Colonic mucosa (tissue), 4 donors: ENCODE measurements around the gene KIF21A. TPM values are rescaled to one million over a fixed set of nuclear protein-coding genes. Genes with fewer than 3 reads are reported as not detected.

ENCODE experiments used
- DNase-seq: peaks from one replicate; pipeline ENCODE4 v3.0.0-alpha.2; 2020
- H3K27ac ChIP-seq: fragments of 200-600 bp; one replicate; pipeline ENCODE4 v1.8.0; 2021
- H3K27me3 ChIP-seq: fragments of 200-600 bp; one replicate; pipeline ENCODE4 v1.8.0; 2021
- H3K36me3 ChIP-seq: fragments of 200-600 bp; one replicate; pipeline ENCODE4 v1.8.0; 2021
- H3K4me1 ChIP-seq: fragments of 200-600 bp; one replicate; pipeline ENCODE4 v1.8.0; 2021; ENCODE audit warnings: mild to moderate bottlenecking
- H3K4me3 ChIP-seq: fragments of 200-600 bp; one replicate; pipeline ENCODE4 v1.8.0; 2021
- H3K9ac ChIP-seq, 2 donors: one replicate each; pipeline ENCODE4 v1.7.0; 2013; ENCODE audit warnings: control low read depth in 2 of 2, low read depth in 2 of 2, low read length in 2 of 2
- H3K9me3 ChIP-seq: fragments of 200-600 bp; one replicate; pipeline ENCODE4 v1.8.0; 2021
- CTCF ChIP-seq: fragments of 200-600 bp; IDR thresholded peaks from one replicate; pipeline ENCODE4 v1.8.0; 2022; ENCODE audit warnings: antibody characterized with exemption, mild to moderate bottlenecking
- intact Hi-C: fragments of 100-400 bp; cut with DNase I; formaldehyde crosslinking; loops from one replicate; pipeline ENCODE4 v1.14.1; 2022
- total RNA-seq, 2 donors: library from RNA; stranded (reverse); fragmentation: NEBNext Ultra II Directional in 1 of 2; extraction: Animal tissue kit (Norgen Biotek cat#: 25700) in 1 of 2; gene quantifications; one replicate each; pipeline ENCODE4 v1.2.1, GENCODE V29; 2021
- donor health status: healthy.
- donor health status: DM: no; HTN: no; CAD: no.
- donor health status: DM: no; HTN: no; CAD: no.

Gene KIF21A
- total RNA-seq, 2 donors from 2014 or later = 24.6 to 31.0 TPM

- H3K27ac ChIP-seq = no peak overlapping the region
- H3K9ac ChIP-seq = no peak overlapping the region
- no peaks in the 10 kb centered on the region for H3K4me1 ChIP-seq
- TF ChIP-seq CTCF = no peak
- no peak for DNase-seq
- intact Hi-C loops = no loop called here
- no peaks in the 10 kb centered on the region for H3K36me3 ChIP-seq
- no peak overlapping the region for H3K4me3 ChIP-seq
- no peaks in the 10 kb centered on the region for H3K9me3 ChIP-seq
- no peaks in the 10 kb centered on the region for H3K27me3 ChIP-seq
Measured at GRCh38 chr12:39348523-39348922, 94.4 kb downstream of the KIF21A start.

- Histone ChIP-seq H3K36me3 (no peaks in the 10 kb centered on the region), H3K9me3 (no peaks in the 10 kb centered on the region), H3K4me3 (no peak overlapping the region), H3K27me3 (no peaks in the 10 kb centered on the region), H3K27ac (no peak overlapping the region), H3K9ac (no peak overlapping the region), H3K4me1 (no peaks in the 10 kb centered on the region)
- DNase-seq = no peak
- TF ChIP-seq CTCF = no peak
- intact Hi-C loops = no loop called here
Measured at GRCh38 chr12:39344926-39345325, 98.0 kb downstream of the KIF21A start.

- no peak overlapping the region for H3K4me3 ChIP-seq
- TF ChIP-seq CTCF = no peak
- intact Hi-C loops = no loop called here
- H3K27me3 ChIP-seq = no peaks in the 10 kb centered on the region
- no peak for DNase-seq
- no peak overlapping the region for H3K27ac ChIP-seq
- no peaks in the 10 kb centered on the region for H3K9me3 ChIP-seq
- H3K9ac ChIP-seq = no peak overlapping the region
- H3K4me1 ChIP-seq = no peaks in the 10 kb centered on the region
- no peaks in the 10 kb centered on the region for H3K36me3 ChIP-seq
Measured at GRCh38 chr12:39343665-39344064, 99.3 kb downstream of the KIF21A start.

- TF ChIP-seq CTCF = no peak
- no peak for DNase-seq
- H3K4me1 ChIP-seq = no peaks in the 10 kb centered on the region
- H3K9ac ChIP-seq = no peak overlapping the region
- no peak overlapping the region for H3K27ac ChIP-seq
- no peaks in the 10 kb centered on the region for H3K36me3 ChIP-seq
- no peaks in the 10 kb centered on the region for H3K9me3 ChIP-seq
- H3K27me3 ChIP-seq = no peaks in the 10 kb centered on the region
- no peak overlapping the region for H3K4me3 ChIP-seq
- intact Hi-C loops = no loop called here
Measured at GRCh38 chr12:39341761-39342160, 101.2 kb downstream of the KIF21A start.

- no peak overlapping the region for H3K4me3 ChIP-seq
- no peaks in the 10 kb centered on the region for H3K9me3 ChIP-seq
- no peaks in the 10 kb centered on the region for H3K27me3 ChIP-seq
- H3K4me1 ChIP-seq = no peaks in the 10 kb centered on the region
- H3K9ac ChIP-seq = no peak overlapping the region
- no peaks in the 10 kb centered on the region for H3K36me3 ChIP-seq
- DNase-seq = no peak
- no peak overlapping the region for H3K27ac ChIP-seq
- intact Hi-C loops = no loop called here
- TF ChIP-seq CTCF = no peak
Measured at GRCh38 chr12:39341179-39341578, 101.7 kb downstream of the KIF21A start.
